Ovary (tissue), 3 donors: ENCODE results near the gene SLC44A1.

ENCODE experiments used
- CTCF ChIP-seq, 3 donors: fragments of 450-650 bp in 2 of 3; fragments of 200-600 bp in 1 of 3; IDR thresholded peaks; one replicate each; pipeline versions ENCODE4 v1.5.1 to v1.8.0; 2016 to 2022; ENCODE audit warnings: antibody characterized with exemption in 3 of 3, mild to moderate bottlenecking in 1 of 3
- EP300 ChIP-seq: sonication (generic); formaldehyde crosslinking; IDR thresholded peaks from one replicate; pipeline ENCODE4 v1.6.1; 2017; ENCODE audit warnings: antibody characterized with exemption
- POLR2A ChIP-seq: fragments of 450-650 bp; IDR thresholded peaks from one replicate; pipeline ENCODE4 v1.6.1; 2017; ENCODE audit warnings: antibody characterized with exemption, mild to moderate bottlenecking, moderate library complexity
- donor health status: DM: no; HTN: no; CAD: no.

GRCh38 chr9:105278751-105279150, 34.3 kb downstream of the SLC44A1 start:
- TF ChIP-seq EP300 (no peak), CTCF (IDR thresholded peaks at IDR 0.05) (no peak), POLR2A (no peak)
